NCI-H748 (cell line): ENCODE data around the gene SEBOX.

ENCODE experiments used
- DNase-seq: peaks from one replicate; lab custom pipeline; 2025; ENCODE audit not compliant: unreplicated experiment; lab: John Stamatoyannopoulos, UW

Gene SEBOX

DNA sequence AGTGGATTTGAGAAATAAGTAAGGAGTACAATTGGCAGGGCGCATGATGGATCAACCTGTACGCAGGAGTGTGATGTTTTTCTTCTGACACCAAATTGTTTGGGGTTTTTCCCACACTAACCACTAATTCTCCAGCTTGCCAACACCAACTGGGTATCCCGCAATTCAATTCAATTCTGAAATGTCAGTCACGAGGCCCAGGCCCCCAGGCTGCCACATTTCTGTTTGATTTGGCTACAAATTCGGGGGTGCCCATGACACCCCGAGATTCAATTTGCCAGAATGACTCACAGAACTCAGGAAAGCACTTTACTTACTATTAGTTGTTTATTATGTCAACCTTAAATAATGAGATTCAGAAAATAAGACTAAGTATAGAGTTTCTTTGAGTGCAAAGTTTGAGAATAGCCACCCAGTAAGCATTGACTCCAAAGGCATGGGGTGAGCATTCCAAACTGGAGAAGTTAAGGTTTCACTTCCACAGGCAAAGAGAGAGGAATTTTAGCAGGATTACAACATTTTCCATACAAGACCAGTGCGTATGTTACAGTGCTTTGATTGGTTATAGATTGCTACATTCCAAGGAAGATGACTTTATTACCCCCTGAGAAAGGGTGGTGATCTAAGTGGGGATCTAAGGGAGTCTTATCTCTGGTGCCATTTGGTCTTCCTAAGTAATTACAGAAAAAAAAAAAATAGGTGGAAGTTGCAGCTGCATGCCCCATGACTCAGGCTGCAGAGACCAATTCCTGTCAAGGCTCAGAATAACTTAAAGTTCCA is 29.5 kb upstream of the SEBOX start:
- DNase-seq = no peak

DNA sequence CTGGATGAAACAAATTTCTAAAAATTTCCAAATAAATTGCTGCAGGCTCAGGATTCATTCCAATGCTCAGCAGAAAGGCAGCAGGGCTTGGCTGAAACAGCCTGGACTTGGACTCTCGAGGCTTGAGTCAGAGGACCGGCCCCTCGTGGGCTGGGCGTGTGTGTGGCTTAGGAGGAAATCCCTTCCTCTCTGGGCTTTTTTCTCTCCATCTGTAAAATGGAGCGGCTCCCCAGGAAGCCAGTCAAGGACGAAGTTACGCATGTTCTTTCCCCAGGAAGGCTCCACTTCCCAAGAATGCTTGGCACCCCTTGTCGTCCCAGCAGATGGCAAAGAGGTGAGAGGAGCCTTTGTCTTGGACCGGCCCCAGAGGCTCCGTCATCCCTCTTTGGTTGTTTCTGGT is 27.5 kb upstream of the SEBOX start:
- no peak for DNase-seq

DNA sequence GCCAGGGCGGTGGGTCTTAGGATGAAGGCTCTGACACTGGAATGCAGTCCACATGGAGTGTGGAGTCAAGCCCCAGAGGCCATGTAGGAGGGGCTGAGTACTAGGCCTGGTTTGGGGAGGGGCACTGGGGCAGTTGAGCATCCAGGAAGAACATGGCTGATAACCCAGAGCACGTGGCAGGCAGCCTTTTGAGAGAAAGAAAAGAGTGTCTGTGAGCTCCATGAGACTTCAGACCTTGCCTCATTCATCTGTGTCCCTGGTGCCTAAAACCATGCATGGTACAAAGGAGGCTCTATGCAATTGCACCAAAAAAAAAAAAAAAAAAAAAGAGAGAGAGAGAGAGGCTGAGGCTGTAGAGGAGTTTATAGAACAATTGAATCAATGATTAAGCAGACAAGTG is 26.4 kb upstream of the SEBOX start:
- DNase-seq = no peak

DNA sequence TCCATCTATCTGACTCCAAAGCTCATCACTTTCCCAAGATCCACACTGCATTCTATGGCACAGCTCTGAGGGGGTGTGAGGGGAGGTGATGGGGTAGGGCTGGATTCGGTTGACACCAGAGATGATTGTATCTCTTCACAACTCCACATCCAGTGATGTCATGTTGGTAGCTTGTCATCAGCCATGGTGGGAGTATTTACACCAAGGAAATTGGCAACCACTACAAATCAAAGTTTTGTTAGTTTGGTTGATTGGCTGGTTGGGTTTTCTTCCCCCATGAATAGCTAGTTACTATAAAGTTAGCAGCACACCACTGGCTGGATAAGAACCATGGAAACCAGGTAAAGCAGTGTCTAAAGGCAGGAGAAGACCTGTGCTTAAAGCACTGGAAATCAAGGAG is 26.0 kb upstream of the SEBOX start:
- no peak for DNase-seq

DNA sequence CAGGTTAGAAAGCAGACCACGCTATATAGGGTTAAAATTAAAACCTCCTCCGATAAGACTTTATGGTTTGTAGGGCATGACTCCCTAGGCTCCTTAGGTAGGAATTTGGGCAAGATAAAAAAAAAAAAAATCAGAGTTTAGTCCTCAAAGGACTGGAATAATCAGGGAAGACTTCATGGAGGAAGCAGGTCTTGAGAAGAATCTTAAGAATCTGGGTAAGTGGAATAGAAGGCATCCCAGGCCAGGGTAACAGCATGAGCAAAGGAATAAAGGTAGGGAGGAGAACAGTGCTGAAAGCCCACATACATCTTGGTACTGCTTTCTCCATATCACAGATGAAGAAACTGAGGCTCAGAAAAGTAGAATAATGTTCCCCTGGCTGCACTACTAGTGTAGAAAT is 25.6 kb upstream of the SEBOX start:
- DNase-seq = no peak

DNA sequence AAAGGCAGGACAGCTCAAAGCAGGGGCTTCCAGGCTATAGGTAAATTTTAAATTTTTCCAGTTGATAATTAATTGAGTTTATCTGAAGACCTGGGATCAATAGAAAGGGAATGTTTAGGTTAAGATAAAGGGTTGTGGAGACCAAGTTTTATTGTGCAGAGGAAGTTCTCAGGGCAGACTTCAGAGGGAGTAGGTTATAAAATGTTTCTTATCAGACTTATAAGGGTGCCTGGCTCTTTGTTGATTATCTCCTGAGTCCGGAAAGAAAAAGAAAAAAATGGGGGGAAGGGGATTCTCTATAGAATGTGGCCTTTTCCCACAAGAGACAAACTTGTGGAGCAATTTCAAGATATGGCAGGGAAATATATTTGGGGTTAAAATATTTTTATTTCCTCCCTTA is 25.1 kb upstream of the SEBOX start:
- DNase-seq = no peak

DNA sequence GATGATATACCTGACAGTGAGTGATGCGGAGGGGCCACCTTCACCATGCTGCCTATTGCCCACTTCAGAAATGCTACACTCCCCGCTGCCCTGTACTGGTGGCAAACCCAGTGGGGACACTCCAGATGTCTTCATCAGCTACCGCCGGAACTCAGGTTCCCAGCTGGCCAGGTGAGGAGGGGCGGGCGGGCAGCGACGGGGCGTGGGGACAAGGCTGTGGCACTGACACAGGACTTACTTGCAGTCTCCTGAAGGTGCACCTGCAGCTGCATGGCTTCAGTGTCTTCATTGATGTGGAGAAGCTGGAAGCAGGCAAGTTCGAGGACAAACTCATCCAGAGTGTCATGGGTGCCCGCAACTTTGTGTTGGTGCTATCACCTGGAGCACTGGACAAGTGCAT is 23.1 kb upstream of the SEBOX start:
- no peak for DNase-seq

DNA sequence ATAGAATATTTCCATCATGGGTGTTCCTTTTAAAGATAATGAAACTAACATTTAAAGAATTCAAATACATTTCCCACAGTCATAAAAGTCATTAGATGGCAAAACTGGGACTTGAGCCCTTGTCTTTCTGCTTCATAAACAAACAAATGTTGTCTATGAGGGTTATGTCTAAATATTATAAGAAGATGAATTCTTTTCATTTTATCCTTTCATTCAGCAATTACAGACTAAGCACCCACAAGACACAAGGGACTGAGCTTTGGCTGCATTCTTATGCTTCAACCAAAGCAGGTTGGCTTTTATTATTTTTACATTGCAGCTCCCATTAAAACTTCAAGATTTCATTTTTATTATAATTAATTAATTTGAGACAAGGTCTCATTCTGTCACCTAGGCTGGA is 21.4 kb upstream of the SEBOX start:
- no peak for DNase-seq

DNA sequence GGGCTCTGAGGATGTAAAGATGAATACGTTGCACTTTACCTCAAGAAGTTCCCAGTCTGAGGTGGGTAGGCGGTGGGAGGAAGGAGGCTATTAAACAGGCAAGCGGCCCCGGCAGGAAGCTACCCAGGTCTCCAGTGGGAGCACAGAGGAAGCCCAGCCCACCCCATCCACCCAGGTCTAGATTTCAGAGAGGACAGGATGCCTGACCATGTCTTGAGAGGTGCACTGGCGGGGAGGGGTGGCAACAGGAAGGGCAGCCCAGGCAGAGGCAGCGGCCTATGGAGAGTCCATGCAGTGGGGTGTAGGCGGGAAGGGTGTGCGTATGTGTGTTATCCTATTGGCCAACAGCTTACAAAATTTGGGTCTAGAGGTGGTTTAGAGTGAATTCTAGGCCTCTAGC is 20.4 kb upstream of the SEBOX start:
- DNase-seq = no peak

DNA sequence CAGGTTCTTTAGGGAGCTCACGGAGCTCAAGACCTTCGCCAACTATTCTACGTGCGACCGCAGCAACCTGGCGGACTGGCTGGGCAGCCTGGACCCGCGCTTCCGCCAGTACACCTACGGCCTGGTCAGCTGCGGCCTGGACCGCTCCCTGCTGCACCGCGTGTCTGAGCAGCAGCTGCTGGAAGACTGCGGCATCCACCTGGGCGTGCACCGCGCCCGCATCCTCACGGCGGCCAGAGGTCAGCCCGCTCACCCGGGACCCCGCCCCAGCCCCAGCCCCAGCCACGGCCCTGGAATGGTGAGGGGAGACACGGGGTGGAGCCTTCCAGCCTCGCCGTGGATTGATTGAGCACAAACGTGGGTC is 20.0 kb upstream of the SEBOX start:
- peak; percentile 72 for DNase-seq

DNA sequence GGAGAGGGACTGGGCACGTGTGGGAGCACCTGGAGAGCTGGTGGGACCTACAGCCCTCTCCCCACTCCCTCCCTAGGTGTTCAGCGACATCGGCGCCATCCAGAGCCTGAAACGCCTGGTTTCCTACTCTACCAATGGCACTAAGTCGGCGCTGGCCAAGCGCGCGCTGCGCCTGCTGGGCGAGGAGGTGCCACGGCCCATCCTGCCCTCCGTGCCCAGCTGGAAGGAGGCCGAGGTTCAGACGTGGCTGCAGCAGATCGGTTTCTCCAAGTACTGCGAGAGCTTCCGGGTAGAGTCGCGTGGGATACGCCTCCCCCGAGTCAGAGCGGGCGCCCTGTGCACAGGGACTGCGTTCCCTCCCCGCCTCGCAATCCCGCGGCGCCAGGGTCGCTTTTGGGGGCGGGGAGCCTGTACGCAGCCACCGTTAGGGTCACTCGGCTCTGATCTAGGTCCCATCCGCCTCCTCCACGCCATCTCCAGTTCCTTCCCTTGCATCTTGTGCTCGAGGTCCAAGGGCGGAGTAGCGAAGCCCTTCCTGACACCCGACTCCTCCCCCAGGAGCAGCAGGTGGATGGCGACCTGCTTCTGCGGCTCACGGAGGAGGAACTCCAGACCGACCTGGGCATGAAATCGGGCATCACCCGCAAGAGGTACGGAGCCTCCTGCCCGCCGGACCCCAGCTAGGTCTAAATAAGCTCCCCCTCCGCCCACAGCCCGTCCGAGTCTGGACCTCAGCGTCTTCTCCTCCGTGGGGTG is 19.5 kb upstream of the SEBOX start:
- DNase-seq = peak; percentile 85

DNA sequence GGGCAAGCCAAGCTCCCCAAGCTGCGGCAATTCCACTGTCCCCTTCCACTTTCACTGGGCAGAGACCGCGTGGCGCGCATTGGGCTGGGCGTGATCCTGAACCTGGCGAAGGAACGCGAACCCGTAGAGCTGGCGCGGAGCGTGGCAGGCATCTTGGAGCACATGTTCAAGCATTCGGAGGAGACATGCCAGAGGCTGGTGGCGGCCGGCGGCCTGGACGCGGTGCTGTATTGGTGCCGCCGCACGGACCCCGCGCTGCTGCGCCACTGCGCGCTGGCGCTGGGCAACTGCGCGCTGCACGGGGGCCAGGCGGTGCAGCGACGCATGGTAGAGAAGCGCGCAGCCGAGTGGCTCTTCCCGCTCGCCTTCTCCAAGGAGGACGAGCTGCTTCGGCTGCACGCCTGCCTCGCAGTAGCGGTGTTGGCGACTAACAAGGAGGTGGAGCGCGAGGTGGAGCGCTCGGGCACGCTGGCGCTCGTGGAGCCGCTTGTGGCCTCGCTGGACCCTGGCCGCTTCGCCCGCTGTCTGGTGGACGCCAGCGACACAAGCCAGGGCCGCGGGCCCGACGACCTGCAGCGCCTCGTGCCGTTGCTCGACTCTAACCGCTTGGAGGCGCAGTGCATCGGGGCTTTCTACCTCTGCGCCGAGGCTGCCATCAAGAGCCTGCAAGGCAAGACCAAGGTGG is 16.3 kb upstream of the SEBOX start:
- DNase-seq = peak; percentile 89

DNA sequence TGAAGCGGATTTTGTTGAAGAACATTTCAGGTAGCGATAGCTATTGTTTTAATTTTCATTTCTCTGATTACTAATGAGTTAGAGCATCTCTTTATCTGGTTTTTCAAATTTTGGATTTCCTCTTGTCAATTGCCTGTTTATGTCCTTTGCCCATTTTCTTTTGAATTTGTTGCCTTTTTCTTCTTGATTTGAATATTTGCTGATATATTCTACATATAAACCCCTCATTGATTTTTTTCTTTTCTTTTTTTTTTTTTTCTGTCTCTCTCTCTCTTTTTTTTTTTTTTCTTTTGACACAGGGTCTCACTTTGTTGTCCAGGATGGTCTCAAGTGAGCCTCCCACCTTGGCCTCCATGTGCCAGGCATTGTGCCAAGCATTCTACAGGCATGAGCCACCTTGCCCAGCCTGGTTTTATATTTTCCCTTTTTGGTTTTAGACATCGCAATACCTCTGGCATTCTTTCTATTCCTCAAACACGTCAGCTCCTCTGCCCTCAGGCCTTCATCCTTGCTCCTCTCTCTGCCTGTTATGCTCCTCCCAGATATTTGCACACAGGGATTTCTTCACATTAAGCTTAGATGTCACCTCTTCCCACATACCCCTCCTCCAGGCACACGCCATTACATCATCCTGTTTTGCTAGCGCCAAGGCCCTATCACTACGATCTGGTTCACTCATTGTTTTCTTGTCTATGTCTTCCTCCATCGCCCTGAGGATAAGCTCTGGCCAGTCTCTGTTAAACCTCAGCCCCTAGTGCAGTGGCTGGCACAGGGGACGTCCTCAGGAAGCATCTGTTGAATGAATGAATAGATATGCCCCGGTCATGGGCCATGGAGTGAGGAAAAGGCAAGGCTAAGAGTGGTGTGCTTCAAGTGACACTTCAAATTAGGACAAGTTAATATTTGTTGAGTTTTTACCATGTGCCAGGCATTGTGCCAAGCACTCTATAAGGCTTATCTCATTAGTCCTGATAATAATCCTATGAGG is 15.1 kb upstream of the SEBOX start:
- DNase-seq = no peak

DNA sequence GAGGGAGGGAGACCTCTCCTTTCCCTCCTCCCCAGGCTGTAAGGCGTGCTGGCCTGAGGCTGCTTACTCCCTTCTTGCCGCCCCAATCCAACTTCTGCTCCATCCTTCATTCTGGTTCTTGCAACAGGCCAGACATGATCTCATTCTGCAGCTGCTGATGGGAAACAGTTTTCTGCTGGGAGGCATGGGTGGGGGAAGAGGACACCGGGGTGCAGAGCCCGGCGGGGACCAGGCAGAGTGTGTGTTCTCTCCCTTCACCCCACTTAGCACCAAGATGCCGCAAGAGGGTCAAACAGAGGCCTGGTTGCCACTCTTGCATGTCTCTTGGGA is 7.9 kb upstream of the SEBOX start:
- no peak for DNase-seq

DNA sequence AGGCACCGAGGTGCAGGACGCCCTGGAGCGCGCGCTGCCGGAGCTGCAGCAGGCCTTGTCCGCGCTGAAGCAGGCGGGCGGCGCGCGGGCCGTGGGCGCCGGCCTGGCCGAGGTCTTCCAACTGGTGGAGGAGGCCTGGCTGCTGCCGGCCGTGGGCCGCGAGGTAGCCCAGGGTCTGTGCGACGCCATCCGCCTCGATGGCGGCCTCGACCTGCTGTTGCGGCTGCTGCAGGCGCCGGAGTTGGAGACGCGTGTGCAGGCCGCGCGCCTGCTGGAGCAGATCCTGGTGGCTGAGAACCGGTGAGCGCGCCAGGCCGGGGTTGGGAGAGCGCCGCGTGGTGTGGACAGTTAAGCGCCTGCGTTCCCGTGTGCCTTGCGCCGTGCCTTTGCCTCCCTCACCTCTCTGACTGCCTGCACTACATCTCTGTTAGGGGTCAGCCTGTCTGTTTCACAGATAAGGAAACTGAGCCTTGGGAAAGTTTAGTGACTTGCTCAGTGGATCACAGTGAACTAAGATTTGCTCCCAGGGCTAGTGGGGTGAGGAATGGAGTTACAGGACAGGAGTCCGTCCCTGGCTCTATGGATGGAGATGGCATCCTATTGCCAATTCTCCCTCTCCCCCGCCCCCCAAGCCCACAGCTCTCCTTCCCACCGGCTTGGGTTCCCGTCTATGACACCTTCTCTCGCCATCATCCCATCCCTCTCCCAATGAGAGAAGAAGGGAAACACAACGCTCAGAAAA is 7.4 kb upstream of the SEBOX start:
- DNase-seq = peak; percentile 72

DNA sequence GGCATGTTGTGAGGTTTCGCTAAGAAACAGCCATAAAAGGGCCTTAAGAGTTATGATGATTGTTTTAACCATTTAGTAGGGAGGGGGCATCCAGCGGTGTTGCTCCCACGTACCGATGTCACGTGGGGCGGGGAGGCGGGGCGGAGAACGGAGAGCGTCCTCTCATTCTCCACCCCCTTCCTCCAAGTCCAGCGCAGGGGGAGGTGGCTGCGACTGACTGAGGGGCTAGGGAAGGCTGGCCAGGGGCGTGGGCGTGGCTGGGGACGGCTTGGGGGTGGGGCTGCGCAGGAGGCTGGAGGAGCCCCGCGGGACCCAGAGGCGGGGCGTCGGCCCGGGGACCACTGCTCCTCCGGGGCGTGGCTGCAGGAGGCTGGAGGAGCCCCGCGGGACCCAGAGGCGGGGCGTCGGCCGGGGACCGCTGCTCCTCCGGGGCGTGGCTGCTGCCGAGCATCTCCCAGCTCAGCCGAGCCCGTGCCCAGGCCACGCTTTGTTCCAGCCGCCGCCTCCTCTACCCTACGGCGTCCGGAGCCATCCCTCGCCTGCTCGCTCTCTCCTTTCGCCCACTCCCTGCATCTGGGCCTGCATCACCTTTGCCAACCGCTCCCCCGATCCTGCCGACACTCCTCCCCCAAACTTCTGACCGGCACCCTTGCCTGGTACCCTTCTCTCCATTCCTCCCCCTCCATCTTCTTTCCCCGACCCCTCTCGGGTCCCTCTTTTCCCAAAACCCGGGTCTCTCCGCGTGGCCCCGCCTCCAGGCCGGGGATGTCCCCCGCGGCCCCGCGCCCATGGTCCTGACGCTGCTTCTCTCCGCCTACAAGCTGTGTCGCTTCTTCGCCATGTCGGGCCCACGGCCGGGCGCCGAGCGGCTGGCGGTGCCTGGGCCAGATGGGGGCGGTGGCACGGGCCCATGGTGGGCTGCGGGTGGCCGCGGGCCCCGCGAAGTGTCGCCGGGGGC is 6.5 kb upstream of the SEBOX start, which contains the start of gene SARM1:
SARM1 (plus strand) TSS at position 450 of the 958 bp plus-strand sequence; CDS start at position 789, 339 bp downstream.
- peak; percentile 99 for DNase-seq

DNA sequence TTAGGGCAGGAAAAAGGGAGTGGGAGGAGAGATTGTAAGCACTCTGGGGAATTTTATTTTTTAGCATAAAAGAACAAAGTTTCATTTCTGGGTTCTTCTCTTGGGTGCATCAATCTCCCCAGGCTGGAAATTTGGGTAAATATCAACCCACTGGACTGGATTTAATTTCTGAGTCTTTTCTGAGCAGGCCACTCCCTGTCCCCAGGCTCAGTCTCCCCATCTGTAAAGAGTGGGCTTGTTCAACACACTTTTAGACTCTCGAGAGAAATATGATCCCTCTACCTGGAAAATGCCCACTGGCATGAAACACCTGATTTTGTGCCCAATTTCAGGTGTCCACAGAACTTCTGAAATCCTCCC is 5.7 kb upstream of the SEBOX start:
- peak; percentile 45 for DNase-seq

DNA sequence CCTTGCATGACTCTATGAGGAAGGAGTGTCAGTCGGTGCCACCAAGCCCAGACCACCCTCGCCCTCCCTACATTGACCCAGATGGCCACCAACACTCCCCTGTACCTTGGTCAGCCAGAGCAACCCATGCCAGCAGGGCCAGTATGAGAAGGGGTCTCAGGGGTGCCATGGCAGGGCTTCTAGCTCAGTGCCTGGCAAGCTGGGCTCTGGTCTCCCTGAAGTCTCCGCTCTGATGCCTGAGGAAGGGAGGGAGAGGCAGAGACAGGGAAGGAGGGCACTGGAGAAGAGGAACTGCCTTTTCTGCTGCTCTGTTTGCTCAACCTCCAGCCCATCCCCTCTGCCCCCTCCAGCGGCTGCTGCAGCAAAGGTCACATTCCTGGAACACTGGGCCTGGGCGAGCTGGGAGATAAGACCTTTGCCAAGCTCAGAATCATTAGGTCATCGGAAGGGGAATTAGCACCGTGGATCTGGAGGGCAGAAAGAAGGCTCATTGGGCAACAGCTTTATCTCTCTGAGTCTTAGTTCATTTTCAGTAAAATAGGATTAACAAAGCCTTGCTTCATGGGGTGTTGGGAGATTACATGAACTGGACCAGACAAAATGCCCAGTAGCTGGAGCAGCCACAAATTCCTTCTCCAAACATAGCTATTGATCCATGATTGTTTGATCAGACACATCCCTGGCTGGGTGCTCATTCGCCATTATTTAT is 5.2 kb upstream of the SEBOX start, which contains the start of gene VTN:
VTN (minus strand) TSS at position 273 of the 709 bp plus-strand sequence; CDS start at position 169, 104 bp downstream.
- peak; percentile 23 for DNase-seq
